ENCODE measurements around the gene IER3. TPM values are rescaled to one million over a fixed set of nuclear protein-coding genes. Genes with fewer than 3 reads are reported as not detected.

Gene IER3
- total and polyA plus RNA-seq, 2 of the 13 experiments (the other 11 are each of a cell fraction or from before 2014, with no cell fraction given) = 51.1 to 131 TPM

DNA sequence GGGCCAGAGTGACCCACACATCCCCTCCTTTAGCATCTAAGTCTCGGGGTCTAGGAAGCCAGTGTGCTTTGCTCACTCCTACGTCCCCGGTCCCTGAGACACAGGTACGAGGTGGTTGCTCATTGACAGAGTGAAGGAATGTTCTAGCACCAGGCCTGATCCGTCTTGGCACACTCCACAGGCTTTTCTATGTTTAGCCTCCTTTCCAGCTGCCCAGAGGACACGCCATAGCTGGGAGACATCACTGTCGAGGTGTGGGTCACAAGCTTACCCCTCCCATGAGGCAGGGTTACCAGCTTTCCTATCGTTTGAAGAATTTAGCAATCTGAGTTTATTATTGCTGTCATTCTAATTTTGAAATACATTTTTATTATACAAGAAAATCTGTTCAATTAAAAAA is 30.4 kb upstream of the IER3 start:
- Histone ChIP-seq H3K9me3 (ENCODE audit: low read length) (no peaks in the 10 kb centered on the region), H3K27ac (ENCODE audit: extremely low read length, insufficient read depth, low read length) (no peak overlapping the region), H3K4me2 (ENCODE audit: low read depth, low read length) (no peak overlapping the region), H4K20me1 (ENCODE audit: insufficient read depth, low read length) (no peaks in the 10 kb centered on the region), H3K4me3 (replicated peaks in 1 of 3; ENCODE audit: insufficient read depth in 1 of 3, low read depth in 2 of 3, low read length in 3 of 3) (no peak overlapping the region), H3K27me3 (ENCODE audit: control insufficient read depth in 1 of 2, insufficient read depth in 2 of 2, low read length in 2 of 2) (no peaks in the 10 kb centered on the region), H3K4me1 (ENCODE audit: insufficient read depth, low read length) (peaks cover 69% of the 10 kb centered on the region), H3K36me3 (replicated peaks in 1 of 2; ENCODE audit: control insufficient read depth in 1 of 2, insufficient read depth in 2 of 2, low read length in 2 of 2) (no peaks in the 10 kb centered on the region), H3K9ac (ENCODE audit: insufficient read depth, low read depth, low read length) (no peak overlapping the region), H2AFZ (ENCODE audit: low read length) (no peak overlapping the region), H3K79me2 (ENCODE audit: insufficient read depth, low read length) (no peaks in the 10 kb centered on the region)
- FAIRE-seq (no peak), ATAC-seq (no peak), DNase-seq (ENCODE audit: low spot score) (no peak)
- CTCF ChIA-PET (ENCODE audit: low intra/inter-chr PET ratio, low total read pairs) = no interaction called here
- 93% methylated on average over 8 of the region's 8 CpGs for WGBS (ENCODE audit: low lambda C conversion rate)
- no peak for TF ChIP-seq HDAC6 (IDR thresholded peaks at IDR 0.05; ENCODE audit: low read depth, low read length)
- TF ChIP-seq, protein P1, sequence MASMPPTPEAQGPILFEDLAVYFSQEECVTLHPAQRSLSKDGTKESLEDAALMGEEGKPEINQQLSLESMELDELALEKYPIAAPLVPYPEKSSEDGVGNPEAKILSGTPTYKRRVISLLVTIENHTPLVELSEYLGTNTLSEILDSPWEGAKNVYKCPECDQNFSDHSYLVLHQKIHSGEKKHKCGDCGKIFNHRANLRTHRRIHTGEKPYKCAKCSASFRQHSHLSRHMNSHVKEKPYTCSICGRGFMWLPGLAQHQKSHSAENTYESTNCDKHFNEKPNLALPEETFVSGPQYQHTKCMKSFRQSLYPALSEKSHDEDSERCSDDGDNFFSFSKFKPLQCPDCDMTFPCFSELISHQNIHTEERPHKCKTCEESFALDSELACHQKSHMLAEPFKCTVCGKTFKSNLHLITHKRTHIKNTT (CRISPR knock-in tag; IDR thresholded peaks at IDR 0.05) = no peak
- TF ChIP-seq CBFB (CRISPR knock-in tag; IDR thresholded peaks at IDR 0.05) = no peak
- in situ Hi-C loops (cut with HindIII; ENCODE audit: extremely low pct_ligation_motif_present, low pct_unique_long_range_greater_than_20kb) = no loop called here
- POLR2A ChIA-PET = interaction anchor here (1.0 kb wide), 1 partner anchor 11 kb away, joined by 3 read pairs; no protein-coding TSS in a partner anchor
- BruUV-seq (replicated peaks) = no TSS peak
- intact Hi-C loops (cut with micrococcal nuclease; ENCODE audit: unreplicated experiment) = no loop called here

DNA sequence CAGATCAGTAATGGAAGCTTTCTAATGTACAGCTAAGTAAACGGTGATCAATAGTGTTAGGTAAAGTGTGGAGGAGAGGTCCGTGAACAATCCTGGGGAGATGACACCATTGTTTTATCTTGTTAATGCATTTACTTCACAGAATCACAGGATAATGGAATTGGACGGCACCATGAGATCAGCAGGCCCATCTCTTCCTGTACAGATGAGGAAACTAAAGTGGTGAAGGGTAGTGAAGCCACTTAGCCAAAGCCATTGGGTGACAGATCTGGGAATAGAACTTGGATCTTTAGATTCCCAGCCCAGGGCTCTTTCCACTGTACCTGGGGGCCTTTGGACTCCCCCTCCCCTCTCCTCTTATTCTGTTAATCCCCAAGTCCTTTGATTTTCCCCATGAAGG is 26.2 kb upstream of the IER3 start:
- H3K4me2 ChIP-seq (ENCODE audit: low read depth, low read length) = no peak overlapping the region

More for the DNA sequence above, 26.2 kb upstream of the IER3 start:
- no peaks in the 10 kb centered on the region for H4K20me1 ChIP-seq (ENCODE audit: insufficient read depth, low read length)
- peak overlapping the region; percentile 93 for H3K9ac ChIP-seq (ENCODE audit: insufficient read depth, low read depth, low read length)
- no peak overlapping the region for H2AFZ ChIP-seq (ENCODE audit: low read length)
- H3K9me3 ChIP-seq (ENCODE audit: low read length) = no peaks in the 10 kb centered on the region
- H3K4me3 ChIP-seq (replicated peaks in 1 of 3; ENCODE audit: insufficient read depth in 1 of 3, low read depth in 2 of 3, low read length in 3 of 3) = no peak overlapping the region
- 93% methylated on average over 3 of the region's 3 CpGs for WGBS (ENCODE audit: low lambda C conversion rate)
- no peaks in the 10 kb centered on the region for H3K27me3 ChIP-seq (ENCODE audit: control insufficient read depth in 1 of 2, insufficient read depth in 2 of 2, low read length in 2 of 2)
- BruUV-seq (replicated peaks) = no TSS peak
- ChIA-PET CTCF (ENCODE audit: low intra/inter-chr PET ratio, low total read pairs) (no interaction called here), POLR2A (interaction anchor here (0.5 to 11.8 kb wide), 8 partner anchors 9 to 107 kb away, joined by 3 to 414 read pairs (median 22); partner anchors contain the start of genes FLOT1 and IER3)
- intact Hi-C loops (cut with micrococcal nuclease; ENCODE audit: unreplicated experiment) (no loop called here), in situ Hi-C loops (cut with HindIII; ENCODE audit: extremely low pct_ligation_motif_present, low pct_unique_long_range_greater_than_20kb) (no loop called here)
- peaks cover 73% of the 10 kb centered on the region for H3K4me1 ChIP-seq (ENCODE audit: insufficient read depth, low read length)
- DNase-seq (ENCODE audit: low spot score) = no peak
- no peak for TF ChIP-seq POLR2G (IDR thresholded peaks at IDR 0.05; ENCODE audit: low read depth, low read length)
- TF ChIP-seq, protein P2, sequence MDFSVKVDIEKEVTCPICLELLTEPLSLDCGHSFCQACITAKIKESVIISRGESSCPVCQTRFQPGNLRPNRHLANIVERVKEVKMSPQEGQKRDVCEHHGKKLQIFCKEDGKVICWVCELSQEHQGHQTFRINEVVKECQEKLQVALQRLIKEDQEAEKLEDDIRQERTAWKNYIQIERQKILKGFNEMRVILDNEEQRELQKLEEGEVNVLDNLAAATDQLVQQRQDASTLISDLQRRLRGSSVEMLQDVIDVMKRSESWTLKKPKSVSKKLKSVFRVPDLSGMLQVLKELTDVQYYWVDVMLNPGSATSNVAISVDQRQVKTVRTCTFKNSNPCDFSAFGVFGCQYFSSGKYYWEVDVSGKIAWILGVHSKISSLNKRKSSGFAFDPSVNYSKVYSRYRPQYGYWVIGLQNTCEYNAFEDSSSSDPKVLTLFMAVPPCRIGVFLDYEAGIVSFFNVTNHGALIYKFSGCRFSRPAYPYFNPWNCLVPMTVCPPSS (IDR thresholded peaks at IDR 0.05) = no peak
- no peak for TF ChIP-seq ZNF292 (CRISPR knock-in tag; IDR thresholded peaks at IDR 0.05; ENCODE audit: borderline replicate concordance, low read depth)
- TF ChIP-seq ZIK1 (CRISPR knock-in tag; IDR thresholded peaks at IDR 0.05; ENCODE audit: borderline replicate concordance, low read depth) = no peak
- TF ChIP-seq PRPF4 (IDR thresholded peaks at IDR 0.05; ENCODE audit: low read depth, low read length, poor library complexity, severe bottlenecking) = peak; percentile 27
- TF ChIP-seq, protein P3, sequence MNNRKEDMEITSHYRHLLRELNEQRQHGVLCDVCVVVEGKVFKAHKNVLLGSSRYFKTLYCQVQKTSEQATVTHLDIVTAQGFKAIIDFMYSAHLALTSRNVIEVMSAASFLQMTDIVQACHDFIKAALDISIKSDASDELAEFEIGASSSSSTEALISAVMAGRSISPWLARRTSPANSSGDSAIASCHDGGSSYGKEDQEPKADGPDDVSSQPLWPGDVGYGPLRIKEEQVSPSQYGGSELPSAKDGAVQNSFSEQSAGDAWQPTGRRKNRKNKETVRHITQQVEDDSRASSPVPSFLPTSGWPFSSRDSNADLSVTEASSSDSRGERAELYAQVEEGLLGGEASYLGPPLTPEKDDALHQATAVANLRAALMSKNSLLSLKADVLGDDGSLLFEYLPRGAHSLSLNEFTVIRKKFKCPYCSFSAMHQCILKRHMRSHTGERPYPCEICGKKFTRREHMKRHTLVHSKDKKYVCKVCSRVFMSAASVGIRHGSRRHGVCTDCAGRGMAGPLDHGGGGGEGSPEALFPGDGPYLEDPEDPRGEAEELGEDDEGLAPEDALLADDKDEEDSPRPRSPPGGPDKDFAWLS (CRISPR knock-in tag; IDR thresholded peaks at IDR 0.05; ENCODE audit: borderline replicate concordance) = no peak
- 0 out of 2 replicates have a peak, but pooled peaks have one; percentile 47 for TF ChIP-seq ZNF441 (CRISPR knock-in tag; IDR thresholded peaks at IDR 0.05; ENCODE audit: borderline replicate concordance)
- 0 out of 2 replicates have a peak, but pooled peaks have one; percentile 9 for TF ChIP-seq SAP130 (CRISPR knock-in tag; IDR thresholded peaks at IDR 0.05; ENCODE audit: low read depth)
- no peak for TF ChIP-seq ZNF569 (CRISPR knock-in tag; IDR thresholded peaks at IDR 0.05; ENCODE audit: borderline replicate concordance)
- no peaks in the 10 kb centered on the region for H3K36me3 ChIP-seq (replicated peaks in 1 of 2; ENCODE audit: control insufficient read depth in 1 of 2, insufficient read depth in 2 of 2, low read length in 2 of 2)
- no peak for FAIRE-seq
- no peaks in the 10 kb centered on the region for H3K79me2 ChIP-seq (ENCODE audit: insufficient read depth, low read length)
- ATAC-seq = no peak
- H3K27ac ChIP-seq (ENCODE audit: extremely low read length, insufficient read depth, low read length) = peak overlapping the region; percentile 98
